ENCODE data around the gene CDC25A. TPM values are rescaled to one million over a fixed set of nuclear protein-coding genes. Genes with fewer than 3 reads are reported as not detected.

Gene CDC25A
- total and polyA plus RNA-seq, 9 of the 15 experiments (the other 6 are each of a cell fraction or from before 2014, with no cell fraction given): 3.4 to 61.3 (median 51.8) TPM

- FAIRE-seq (peak; percentile 80), ATAC-seq (peak; percentile 99), DNase-seq (ENCODE audit: extremely low read depth in 1 of 4, low spot score in 3 of 4) (peak; percentile 58 to 80 (median 62))
- WGBS (ENCODE audit: insufficient coverage, low coverage, missing lambda C conversion rate): 21% methylated on average over 6 of the region's 6 CpGs
- CTCF ChIA-PET (ENCODE audit: low intra/inter-chr PET ratio): interaction anchor here (0.7 to 1.1 kb wide), 4 partner anchors 161 to 203 kb away, joined by 3 read pairs; no protein-coding TSS in a partner anchor
- H3K9me3 ChIP-seq (replicated peaks; ENCODE audit: control insufficient read depth, insufficient read depth, low read depth, low read length): peaks cover 3% of the 10 kb centered on the region
- in situ Hi-C loops (cut with MboI): loop anchor here (10.0 kb wide), 1 partner anchor 202 kb away; the partner anchor contains the start of gene PLXNB1
- H3K27ac ChIP-seq (ENCODE audit: extremely low read depth, low read depth, low read length): no peak overlapping the region
- H3K9ac ChIP-seq (ENCODE audit: insufficient read depth in 1 of 2, low read depth in 2 of 2, low read length in 2 of 2): no peak overlapping the region; a peak in 1 of 4 replicates
- H3K4me2 ChIP-seq (ENCODE audit: insufficient read depth, low read length): 0 out of 2 replicates have a peak overlapping the region, but pooled peaks have one; percentile 37
- H3K4me1 ChIP-seq (replicated peaks in 1 of 2; ENCODE audit: control insufficient read depth in 2 of 2, insufficient read depth in 2 of 2, low read length in 2 of 2): peaks cover 7 to 14% of the 10 kb centered on the region in 2 experiments; a peak in 3 of 5 replicates
- H4K20me1 ChIP-seq (replicated peaks; ENCODE audit: control insufficient read depth, insufficient read depth, low read length): no peaks in the 10 kb centered on the region
- no peak overlapping the region for H3K4me3 ChIP-seq
- intact Hi-C loops (cut with micrococcal nuclease): loop anchor here (2.0 kb wide), 2 partner anchors 40 to 204 kb away; no protein-coding TSS in a partner anchor
- no peaks in the 10 kb centered on the region for H3K9me1 ChIP-seq (ENCODE audit: control insufficient read depth, insufficient read depth, low read length)
- H2AFZ ChIP-seq (ENCODE audit: low read depth, low read length): peak overlapping the region; percentile 80
- no peaks in the 10 kb centered on the region for H3K79me2 ChIP-seq (ENCODE audit: control insufficient read depth, insufficient read depth, low read length)
- POLR2A ChIA-PET: no interaction called here
- H3K27me3 ChIP-seq (ENCODE audit: control insufficient read depth in 2 of 2, insufficient read depth in 2 of 2, low read length in 2 of 2): no peaks in the 10 kb centered on the region
- H3K36me3 ChIP-seq (ENCODE audit: control insufficient read depth, insufficient read depth, low read length): no peaks in the 10 kb centered on the region
- BruUV-seq (replicated peaks): no TSS peak
- TF ChIP-seq TCF7 (IDR thresholded peaks at IDR 0.05; ENCODE audit: borderline replicate concordance): no peak
- TF ChIP-seq, protein P1, sequence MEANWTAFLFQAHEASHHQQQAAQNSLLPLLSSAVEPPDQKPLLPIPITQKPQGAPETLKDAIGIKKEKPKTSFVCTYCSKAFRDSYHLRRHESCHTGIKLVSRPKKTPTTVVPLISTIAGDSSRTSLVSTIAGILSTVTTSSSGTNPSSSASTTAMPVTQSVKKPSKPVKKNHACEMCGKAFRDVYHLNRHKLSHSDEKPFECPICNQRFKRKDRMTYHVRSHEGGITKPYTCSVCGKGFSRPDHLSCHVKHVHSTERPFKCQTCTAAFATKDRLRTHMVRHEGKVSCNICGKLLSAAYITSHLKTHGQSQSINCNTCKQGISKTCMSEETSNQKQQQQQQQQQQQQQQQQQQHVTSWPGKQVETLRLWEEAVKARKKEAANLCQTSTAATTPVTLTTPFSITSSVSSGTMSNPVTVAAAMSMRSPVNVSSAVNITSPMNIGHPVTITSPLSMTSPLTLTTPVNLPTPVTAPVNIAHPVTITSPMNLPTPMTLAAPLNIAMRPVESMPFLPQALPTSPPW (CRISPR knock-in tag; IDR thresholded peaks at IDR 0.05): peak; percentile 44; the same call in 1 of the 2 replicates
- no peak for TF ChIP-seq NBN (IDR thresholded peaks at IDR 0.05; ENCODE audit: low read depth)
- peak; percentile 21; the same call in 1 of the 2 replicates for TF ChIP-seq CREM (IDR thresholded peaks at IDR 0.05; ENCODE audit: low read depth)
- TF ChIP-seq E4F1 (CRISPR knock-in tag; IDR thresholded peaks at IDR 0.05; ENCODE audit: borderline replicate concordance): no peak
- no peak for TF ChIP-seq SREBF1 (IDR thresholded peaks at IDR 0.05; ENCODE audit: borderline replicate concordance, low read depth, low read length)
- TF ChIP-seq BCOR (IDR thresholded peaks at IDR 0.05): no peak
- peak; percentile 70 to 73 (median 71) for TF ChIP-seq CTCF (IDR thresholded peaks at IDR 0.05 in 2 of 3, conservative IDR thresholded peaks at IDR 0.05 in 1 of 3; ENCODE audit: insufficient read depth in 2 of 3, low read depth in 1 of 3, low read length in 3 of 3)
- peak in 1 of 2 experiments; percentile 84; a peak in 2 of 4 replicates for TF ChIP-seq MAZ (CRISPR knock-in tag; conservative IDR thresholded peaks at IDR 0.05 in 1 of 2, IDR thresholded peaks at IDR 0.05 in 1 of 2)
- no peak for TF ChIP-seq CHD2 (IDR thresholded peaks at IDR 0.05; ENCODE audit: low read depth, low read length)
- no peak for TF ChIP-seq KLF10 (CRISPR knock-in tag; IDR thresholded peaks at IDR 0.05)
- no peak for TF ChIP-seq RBM15 (IDR thresholded peaks at IDR 0.05; ENCODE audit: insufficient read depth, low read length)
- no peak for TF ChIP-seq STAT5A (IDR thresholded peaks at IDR 0.05; ENCODE audit: borderline replicate concordance, low read length)
- no peak for TF ChIP-seq GABPB1 (CRISPR knock-in tag; IDR thresholded peaks at IDR 0.05)
- no peak for TF ChIP-seq ELF1 (tag; IDR thresholded peaks at IDR 0.05)
- TF ChIP-seq EGR1 (conservative IDR thresholded peaks at IDR 0.05): peak; percentile 70
- TF ChIP-seq TEAD4 (IDR thresholded peaks at IDR 0.05; ENCODE audit: low read length): no peak
- TF ChIP-seq TEAD4 (CRISPR knock-in tag; IDR thresholded peaks at IDR 0.05; ENCODE audit: borderline replicate concordance): no peak
- no peak for TF ChIP-seq ZNF764 (CRISPR knock-in tag; IDR thresholded peaks at IDR 0.05; ENCODE audit: low read depth)
Measured at GRCh38 chr3:48232734-48233133, 44.5 kb upstream of the CDC25A start.
